Measurements from ENCODE around the gene RBFA.

RBFA gene

GRCh38 chr18:80056095-80056494 is 21.9 kb downstream of the RBFA start:
- TF ChIP-seq CTCF (IDR thresholded peaks at IDR 0.05; ENCODE audit: low read depth, low read length): no peak

GRCh38 chr18:80059945-80060344 is 25.7 kb downstream of the RBFA start:
- TF ChIP-seq CTCF (IDR thresholded peaks at IDR 0.05; ENCODE audit: low read depth, low read length): no peak
- H3K4me3 ChIP-seq (ENCODE audit: low read depth, low read length): no peak overlapping the region

More at GRCh38 chr18:80056095-80056494, 21.9 kb downstream of the RBFA start:
- H3K4me3 ChIP-seq (ENCODE audit: low read depth, low read length): no peak overlapping the region

GRCh38 chr18:80065705-80066104 is 31.5 kb downstream of the RBFA start:
- no peak for TF ChIP-seq CTCF (IDR thresholded peaks at IDR 0.05; ENCODE audit: low read depth, low read length)
- H3K4me3 ChIP-seq (ENCODE audit: low read depth, low read length): no peak overlapping the region

GRCh38 chr18:80067321-80067720 is 33.1 kb downstream of the RBFA start:
- no peak overlapping the region for H3K4me3 ChIP-seq (ENCODE audit: low read depth, low read length)
- no peak for TF ChIP-seq CTCF (IDR thresholded peaks at IDR 0.05; ENCODE audit: low read depth, low read length)

GRCh38 chr18:80067897-80068296 is 33.7 kb downstream of the RBFA start:
- H3K4me3 ChIP-seq (ENCODE audit: low read depth, low read length): no peak overlapping the region
- TF ChIP-seq CTCF (IDR thresholded peaks at IDR 0.05; ENCODE audit: low read depth, low read length): no peak

GRCh38 chr18:80068571-80069272 is 34.5 kb downstream of the RBFA start:
- H3K4me3 ChIP-seq (ENCODE audit: low read depth, low read length): no peak overlapping the region
- TF ChIP-seq CTCF (IDR thresholded peaks at IDR 0.05; ENCODE audit: low read depth, low read length): no peak

GRCh38 chr18:80070825-80071224 is 36.6 kb downstream of the RBFA start:
- no peak overlapping the region for H3K4me3 ChIP-seq (ENCODE audit: low read depth, low read length)
- no peak for TF ChIP-seq CTCF (IDR thresholded peaks at IDR 0.05; ENCODE audit: low read depth, low read length)

Data from WI38 (cell line).